Activated CD4-positive, CD25-positive, alpha-beta regulatory T cell treated with anti-CD3 and anti-CD28 coated beads, Interleukin-2, amount 50 U/mL, for 16 hours (primary cell): Measurements from ENCODE around the gene SRP68.

Experiments used
- DNase-seq: peaks from one replicate; pipeline ENCODE4 v3.0.0-alpha.2; 2020; ENCODE audit warnings: low read depth, low spot score

Gene SRP68

GRCh38 chr17:75998327-75998795 is 74.0 kb downstream of the SRP68 start:
- DNase-seq = no peak

- DNase-seq = no peak
Measured at GRCh38 chr17:75996665-75997590, 75.4 kb downstream of the SRP68 start.

DNA sequence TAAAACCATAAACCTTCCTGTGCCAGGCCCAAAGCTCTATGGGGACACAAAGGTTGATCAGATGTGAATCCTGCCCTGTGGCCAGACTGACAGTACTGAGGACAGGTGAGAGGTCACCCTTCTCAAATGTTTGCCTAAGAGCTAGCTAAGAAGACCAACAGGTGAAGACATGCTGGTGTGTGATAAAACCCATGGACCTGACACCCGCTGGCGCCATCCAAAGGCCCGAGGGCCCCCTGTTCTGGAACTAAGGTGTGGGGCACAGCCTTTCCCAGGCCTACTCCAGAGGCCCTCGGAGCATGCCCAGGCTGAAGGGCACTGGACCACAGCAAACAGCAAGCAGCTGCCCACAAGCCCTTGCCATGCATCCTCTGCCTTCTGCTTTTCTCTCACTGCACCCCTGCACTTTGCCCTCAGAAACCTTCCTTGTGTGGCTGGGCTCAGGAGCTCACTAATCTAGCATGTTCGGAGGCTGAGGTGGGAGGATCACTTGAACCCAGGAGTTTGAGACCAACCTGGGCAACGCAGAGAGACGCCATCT is 76.9 kb downstream of the SRP68 start:
- DNase-seq = no peak

DNA sequence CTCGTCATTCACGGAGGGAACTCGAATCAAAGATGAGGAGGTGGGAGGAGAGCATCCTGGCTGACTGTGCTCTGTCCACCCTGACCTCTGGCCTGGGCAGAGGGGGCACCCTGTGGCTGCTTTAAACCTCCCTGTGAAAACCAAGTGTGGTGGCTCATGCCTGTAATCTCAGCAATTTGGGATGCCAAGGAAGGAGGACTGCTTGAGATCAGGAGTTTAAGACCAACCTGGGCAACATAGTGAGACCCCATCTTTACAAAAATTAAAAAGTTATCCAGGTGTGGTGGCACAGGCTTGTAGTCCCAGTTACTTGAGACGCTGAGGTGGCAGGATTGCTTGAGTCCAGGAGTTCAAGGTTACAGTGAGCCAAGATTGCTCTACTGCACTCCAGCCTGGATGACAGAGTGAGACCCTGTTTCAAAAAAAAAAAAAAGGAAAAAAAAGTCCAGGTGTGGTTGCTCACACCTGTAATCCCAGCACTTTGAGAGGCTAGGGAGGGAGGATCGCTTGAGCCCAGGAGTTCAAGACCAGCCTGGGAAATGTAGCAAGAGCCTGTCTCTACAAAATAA is 77.4 kb downstream of the SRP68 start:
- DNase-seq = no peak

DNA sequence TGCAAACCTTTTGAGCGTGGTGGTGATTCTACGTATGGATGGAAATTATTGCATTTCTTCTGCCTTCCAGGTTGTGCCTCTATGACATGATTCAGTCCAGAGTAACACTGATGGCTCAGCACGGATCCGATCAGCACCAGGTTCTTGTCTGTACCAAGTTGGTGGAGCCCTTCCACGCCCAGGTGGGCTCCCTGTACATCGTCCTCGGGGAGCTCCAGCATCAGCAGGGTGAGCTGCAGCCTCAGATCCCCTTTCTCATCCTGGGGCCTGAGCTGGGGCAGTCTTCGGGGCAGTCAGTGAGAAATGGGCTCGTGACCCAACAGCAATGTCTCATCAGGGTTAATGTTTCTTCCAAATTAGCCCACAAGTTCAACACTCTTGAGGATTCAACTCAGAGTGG is 80.9 kb downstream of the SRP68 start:
- DNase-seq = no peak
